ENCODE measurements around the gene SEMA3F.
A peak's percentile ranks its signal among the peaks of the same experiment; 100 is the strongest.

The SEMA3F gene

DNA sequence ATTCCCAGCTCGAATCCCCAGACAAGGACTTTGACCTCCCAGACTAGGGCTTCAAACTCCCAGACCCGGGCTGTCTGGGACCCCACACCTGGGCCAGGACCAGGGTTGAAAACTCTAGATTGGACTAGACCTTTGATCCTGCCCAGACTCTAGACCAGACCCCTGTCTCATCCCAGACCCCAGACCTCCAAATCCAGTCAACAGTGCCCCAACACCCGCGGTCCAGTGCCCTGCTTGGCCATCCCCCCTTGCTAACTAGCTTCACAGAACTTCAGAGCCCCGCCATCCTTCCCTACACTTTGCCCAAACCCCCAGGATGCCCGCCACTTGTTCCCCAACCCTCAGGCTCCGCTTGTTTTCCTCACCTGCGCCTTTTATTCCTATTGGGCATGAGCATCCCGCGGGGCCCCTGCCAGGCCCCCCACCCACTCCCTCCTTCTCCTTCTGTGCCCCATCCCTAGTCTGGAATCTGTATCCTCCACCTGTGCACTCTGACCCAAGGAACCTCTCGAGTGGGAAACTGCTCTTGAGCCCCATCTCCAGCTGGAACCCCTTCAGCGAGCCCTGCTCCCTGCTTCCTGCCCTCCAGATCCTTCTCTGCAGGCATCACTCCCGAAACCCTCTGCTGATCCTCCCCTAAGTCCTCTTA is 81.5 kb downstream of the SEMA3F start:
- no peak for DNase-seq

DNA sequence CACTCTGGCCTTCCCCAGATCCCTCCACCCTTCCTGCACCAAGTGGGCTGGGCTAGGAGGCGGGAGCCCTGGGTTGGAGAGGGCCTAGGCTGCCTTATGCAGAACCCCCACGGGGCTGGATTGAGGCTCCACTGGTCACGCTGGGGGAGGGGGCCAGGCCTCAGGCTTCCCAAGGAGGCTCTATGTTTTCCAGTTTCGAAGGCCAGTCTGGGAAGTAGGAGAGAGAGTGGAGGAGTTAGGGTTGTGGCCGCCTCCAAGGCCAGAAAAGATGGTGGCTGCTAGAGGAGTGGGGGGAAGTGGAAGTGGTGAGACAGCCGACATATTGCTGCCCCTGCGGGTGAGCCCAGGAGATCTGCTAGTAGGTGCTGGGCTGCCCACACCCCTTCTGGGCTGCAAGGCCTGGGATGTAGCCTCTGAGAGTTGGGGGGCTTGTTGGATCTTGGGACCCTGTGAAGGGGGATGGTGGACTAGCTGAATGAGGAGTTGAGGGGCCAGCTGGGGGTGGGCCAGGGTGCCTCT is 82.1 kb downstream of the SEMA3F start:
- no peak for DNase-seq

DNA sequence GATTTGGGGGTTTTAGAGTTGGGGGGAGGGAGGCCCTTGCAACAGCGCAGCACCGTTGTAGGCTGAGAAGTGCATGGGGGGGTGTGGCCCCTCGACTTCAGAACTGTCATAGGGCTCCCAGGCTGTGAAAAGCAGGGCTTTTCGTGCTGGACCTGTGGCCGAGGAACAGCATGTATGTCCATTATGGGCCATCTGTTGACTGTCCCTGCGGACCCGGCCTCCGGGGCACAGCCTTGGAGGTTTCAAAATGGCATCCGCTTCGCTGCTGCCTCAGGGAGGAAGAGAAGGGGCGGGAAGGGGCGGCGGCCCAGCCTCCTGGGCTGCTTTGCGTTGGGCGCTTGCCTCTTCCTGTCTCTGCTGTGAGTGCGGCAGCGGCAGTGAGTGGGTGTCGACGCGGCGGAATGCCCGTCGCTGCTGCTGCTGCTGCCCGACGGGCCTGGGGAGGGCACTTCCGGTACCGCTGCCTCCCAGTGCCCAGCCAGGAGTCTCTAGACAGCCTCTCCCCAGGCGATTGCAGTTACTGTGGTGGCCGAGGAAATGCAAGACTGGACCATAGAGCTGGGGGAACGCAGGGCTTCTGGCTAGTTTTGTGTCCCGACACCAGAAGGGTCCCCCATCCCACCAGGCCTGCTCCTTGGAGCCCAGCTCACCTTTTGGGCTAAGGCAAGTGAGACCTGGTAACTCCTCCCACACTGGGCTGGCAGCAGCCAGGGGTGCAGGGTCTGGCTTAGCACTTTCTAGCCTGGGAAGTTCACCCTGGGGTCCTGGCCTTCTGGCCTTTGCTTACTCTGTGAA is 82.8 kb downstream of the SEMA3F start:
- DNase-seq: peak; percentile 33

DNA sequence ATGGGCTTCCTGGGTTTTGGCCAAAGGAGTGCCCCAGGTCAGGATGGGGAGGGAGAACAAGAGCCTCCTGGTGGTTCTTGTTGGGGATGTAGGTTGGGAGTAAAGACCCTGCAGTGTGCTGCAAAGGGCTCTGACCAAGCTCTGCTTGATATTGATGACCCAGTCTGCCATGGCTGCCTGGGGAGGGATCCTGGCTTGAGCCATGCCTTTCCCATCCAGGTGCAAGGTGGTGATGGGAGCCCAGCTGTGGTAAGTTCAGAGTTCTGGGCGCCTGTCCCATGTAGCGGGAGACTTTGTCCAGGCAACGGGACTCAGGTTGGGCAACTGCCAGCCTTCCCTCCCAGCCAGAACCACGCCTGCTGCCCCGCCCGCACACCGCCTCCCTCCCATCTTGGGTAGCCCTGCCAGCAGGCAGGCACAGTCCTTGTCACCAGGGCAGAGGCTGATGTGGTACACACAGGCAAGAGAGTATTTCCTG is 83.5 kb downstream of the SEMA3F start:
- DNase-seq: no peak
